GM19099 (cell line): Measurements from ENCODE around the gene TM4SF4.

Experiments used
- POLR2A ChIP-seq: IDR thresholded peaks from 3 replicates; pipeline ENCODE4 v1.6.1; 2011; ENCODE audit warnings: low read depth; ENCODE audit not compliant: insufficient read length; ENCODE audit errors: extremely low read depth

Gene TM4SF4

DNA sequence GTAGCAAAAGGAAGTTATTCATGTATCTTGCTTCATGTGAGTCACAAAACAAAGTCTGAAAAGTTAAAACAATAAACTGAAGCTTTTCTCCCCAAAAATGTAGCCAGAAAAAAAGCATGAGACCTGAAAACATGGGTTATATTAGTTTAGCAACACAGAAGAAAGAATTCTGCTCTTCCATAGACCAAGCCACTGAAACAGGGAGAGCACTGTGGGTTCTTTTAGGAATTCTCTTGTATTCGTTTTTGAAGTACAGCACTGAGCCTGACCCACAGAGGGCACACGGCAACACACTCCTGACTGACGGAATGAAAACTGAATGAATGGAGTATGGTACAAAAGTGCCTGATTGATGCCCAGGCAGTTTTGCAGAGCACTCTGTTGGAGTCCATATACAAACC is 66.6 kb downstream of the TM4SF4 start:
- TF ChIP-seq POLR2A, result no peak

GRCh38 chr3:149542375-149543312 is 68.1 kb downstream of the TM4SF4 start:
- TF ChIP-seq POLR2A, result no peak

DNA sequence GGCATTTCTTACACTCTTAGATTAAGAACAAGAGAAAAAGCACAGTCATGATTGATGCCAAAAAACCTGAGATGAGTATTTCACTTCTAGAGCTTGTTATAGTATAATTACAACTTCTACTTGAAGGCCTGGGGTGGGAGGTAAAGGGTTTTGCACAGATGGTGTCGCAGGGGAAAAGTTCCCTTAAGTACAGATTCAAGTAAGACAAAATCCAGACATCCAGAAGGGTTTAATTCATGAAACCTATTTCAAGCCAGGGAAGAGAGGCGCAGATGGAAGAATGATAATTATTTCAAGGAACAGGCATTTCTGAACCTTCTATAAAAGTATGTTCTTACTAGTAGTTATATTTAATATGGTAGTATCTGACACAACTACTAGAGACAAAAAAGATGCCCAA is 70.6 kb downstream of the TM4SF4 start:
- TF ChIP-seq POLR2A, result no peak

GRCh38 chr3:149547413-149547812 is 72.9 kb downstream of the TM4SF4 start:
- TF ChIP-seq POLR2A, result no peak

- TF ChIP-seq POLR2A, result no peak
Observed at GRCh38 chr3:149547954-149548668, 73.6 kb downstream of the TM4SF4 start.

GRCh38 chr3:149548669-149549065 is 74.2 kb downstream of the TM4SF4 start:
- TF ChIP-seq POLR2A, result no peak

DNA sequence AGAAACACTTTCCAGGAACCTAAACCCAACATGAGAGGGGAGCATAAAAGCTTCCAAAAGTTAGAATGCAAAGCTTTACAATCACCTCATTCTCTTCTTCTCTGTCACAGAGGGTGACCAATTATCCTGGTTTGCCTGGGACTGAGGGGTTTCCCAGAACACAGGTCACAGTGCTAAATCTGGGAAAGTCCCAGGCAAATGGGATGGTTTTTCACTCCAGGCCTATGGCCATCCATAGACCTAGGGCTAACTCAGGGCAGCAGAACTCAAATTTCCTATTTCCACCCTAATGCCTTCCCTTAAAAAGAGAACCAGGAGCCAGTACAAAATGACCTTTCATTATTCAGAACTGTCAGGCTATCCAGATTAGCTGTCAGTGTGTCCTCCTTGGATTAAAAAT is 77.0 kb downstream of the TM4SF4 start:
- no peak for TF ChIP-seq POLR2A

GRCh38 chr3:149552700-149553099 is 78.2 kb downstream of the TM4SF4 start:
- no peak for TF ChIP-seq POLR2A
